PFSK-1 (cell line): Measurements from ENCODE around the gene RAPGEF2.

Experiments
- FOXP2 ChIP-seq: optimal IDR thresholded peaks from 2 replicates; pipeline ENCODE3; 2011; ENCODE audit warnings: borderline replicate concordance, control low read depth, inconsistent platforms; ENCODE audit not compliant: insufficient read depth; ENCODE audit errors: extremely low read length, extremely low read depth
- POLR2AphosphoS5 ChIP-seq: IDR thresholded peaks from 2 replicates; pipeline ENCODE4 v1.6.1; 2012; ENCODE audit warnings: low read depth, mild to moderate bottlenecking, control low read depth, low read length, moderate library complexity
- SIN3A ChIP-seq: IDR thresholded peaks from 2 replicates; pipeline ENCODE4 v1.6.1; 2012; ENCODE audit warnings: mild to moderate bottlenecking, low read length, moderate library complexity, borderline replicate concordance; ENCODE audit not compliant: insufficient read depth
- TAF1 ChIP-seq: IDR thresholded peaks from 2 replicates; pipeline ENCODE4 v1.6.1; 2012; ENCODE audit warnings: low read length, control low read depth, borderline replicate concordance; ENCODE audit not compliant: insufficient read depth
- TF ChIP-seq, protein P1 (sequence below), 2 experiments: IDR thresholded peaks; 2 replicates each; pipeline versions ENCODE4 v1.6.1 to v1.8.0; 2011 to 2012; ENCODE audit warnings: low read depth in 2 of 2, low read length in 2 of 2, control low read depth in 1 of 2, inconsistent platforms in 1 of 2, mild to moderate bottlenecking in 1 of 2, moderate library complexity in 1 of 2; ENCODE audit not compliant: insufficient read depth in 1 of 2

GRCh38 chr4:159297091-159297490 is 194.2 kb downstream of the RAPGEF2 start:
- TF ChIP-seq TAF1 (no peak), POLR2AphosphoS5 (no peak), SIN3A (no peak), FOXP2 (no peak)
- TF ChIP-seq, protein P1, sequence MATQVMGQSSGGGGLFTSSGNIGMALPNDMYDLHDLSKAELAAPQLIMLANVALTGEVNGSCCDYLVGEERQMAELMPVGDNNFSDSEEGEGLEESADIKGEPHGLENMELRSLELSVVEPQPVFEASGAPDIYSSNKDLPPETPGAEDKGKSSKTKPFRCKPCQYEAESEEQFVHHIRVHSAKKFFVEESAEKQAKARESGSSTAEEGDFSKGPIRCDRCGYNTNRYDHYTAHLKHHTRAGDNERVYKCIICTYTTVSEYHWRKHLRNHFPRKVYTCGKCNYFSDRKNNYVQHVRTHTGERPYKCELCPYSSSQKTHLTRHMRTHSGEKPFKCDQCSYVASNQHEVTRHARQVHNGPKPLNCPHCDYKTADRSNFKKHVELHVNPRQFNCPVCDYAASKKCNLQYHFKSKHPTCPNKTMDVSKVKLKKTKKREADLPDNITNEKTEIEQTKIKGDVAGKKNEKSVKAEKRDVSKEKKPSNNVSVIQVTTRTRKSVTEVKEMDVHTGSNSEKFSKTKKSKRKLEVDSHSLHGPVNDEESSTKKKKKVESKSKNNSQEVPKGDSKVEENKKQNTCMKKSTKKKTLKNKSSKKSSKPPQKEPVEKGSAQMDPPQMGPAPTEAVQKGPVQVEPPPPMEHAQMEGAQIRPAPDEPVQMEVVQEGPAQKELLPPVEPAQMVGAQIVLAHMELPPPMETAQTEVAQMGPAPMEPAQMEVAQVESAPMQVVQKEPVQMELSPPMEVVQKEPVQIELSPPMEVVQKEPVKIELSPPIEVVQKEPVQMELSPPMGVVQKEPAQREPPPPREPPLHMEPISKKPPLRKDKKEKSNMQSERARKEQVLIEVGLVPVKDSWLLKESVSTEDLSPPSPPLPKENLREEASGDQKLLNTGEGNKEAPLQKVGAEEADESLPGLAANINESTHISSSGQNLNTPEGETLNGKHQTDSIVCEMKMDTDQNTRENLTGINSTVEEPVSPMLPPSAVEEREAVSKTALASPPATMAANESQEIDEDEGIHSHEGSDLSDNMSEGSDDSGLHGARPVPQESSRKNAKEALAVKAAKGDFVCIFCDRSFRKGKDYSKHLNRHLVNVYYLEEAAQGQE (IDR thresholded peaks at IDR 0.05; ENCODE audit: insufficient read depth in 1 of 2, low read depth in 2 of 2, low read length in 2 of 2), result no peak
